ENCODE data around the gene ITGA5. TPM values are rescaled to one million over a fixed set of nuclear protein-coding genes. Genes with fewer than 3 reads are reported as not detected.

Gene ITGA5
- total RNA-seq, 1 experiment from 2014 or later, result 12.2 TPM

- Histone ChIP-seq H4K20me1 (ENCODE audit: control insufficient read depth, insufficient read depth, insufficient read length) (no peaks in the 10 kb centered on the region), H3K27ac (ENCODE audit: insufficient read length, low read depth, low read length) (no peak overlapping the region), H3T11ph (ENCODE audit: low read length) (no peak overlapping the region), H4K8ac (replicated peaks; ENCODE audit: insufficient read length, low read depth, low read length) (no peak overlapping the region), H3K23me2 (ENCODE audit: insufficient read length, low read depth, low read length, poor library complexity, severe bottlenecking) (no peaks in the 10 kb centered on the region), H3K4ac (ENCODE audit: low read depth, low read length) (no peak overlapping the region), H3K4me1 (ENCODE audit: insufficient read depth, low read length) (peaks cover 14% of the 10 kb centered on the region; the same call in 1 of the 2 replicates), H2BK15ac (ENCODE audit: low read depth, low read length) (no peak overlapping the region), H2BK5ac (ENCODE audit: insufficient read length, low read length) (no peak overlapping the region), H4K5ac (ENCODE audit: insufficient read length, low read depth, low read length) (no peak overlapping the region), H3K18ac (ENCODE audit: insufficient read length, low read depth, low read length) (no peak overlapping the region), H2AFZ (ENCODE audit: low read length) (no peak overlapping the region), H4K91ac (ENCODE audit: insufficient read length, low read depth, low read length) (no peak overlapping the region), H3K23ac (ENCODE audit: insufficient read length, low read depth, low read length) (no peak overlapping the region), H2AK5ac (ENCODE audit: insufficient read length, low read length) (no peak overlapping the region), H3K9ac (ENCODE audit: extremely low read depth, insufficient read length, low read length) (no peak overlapping the region), H3K4me2 (ENCODE audit: insufficient read depth, insufficient read length, low read length) (no peak overlapping the region), H3K14ac (ENCODE audit: insufficient read depth, low read length) (no peak overlapping the region), H3K9me3 (ENCODE audit: control insufficient read depth, low read depth, low read length) (no peaks in the 10 kb centered on the region), H3K27me3 (ENCODE audit: insufficient read depth, low read length) (peaks cover 3% of the 10 kb centered on the region; the same call in 1 of the 2 replicates), H2BK20ac (ENCODE audit: low read depth, low read length, poor library complexity, severe bottlenecking) (no peak overlapping the region), H3K79me2 (ENCODE audit: insufficient read depth, low read length) (no peaks in the 10 kb centered on the region), H2BK12ac (ENCODE audit: insufficient read length, low read depth, low read length) (no peak overlapping the region), H3K56ac (ENCODE audit: insufficient read length, low read depth, low read length) (no peak overlapping the region), H3K79me1 (ENCODE audit: insufficient read depth, low read depth, low read length, poor library complexity, severe bottlenecking) (no peaks in the 10 kb centered on the region), H2BK120ac (ENCODE audit: low read depth, low read length, poor library complexity, severe bottlenecking) (no peak overlapping the region)
- Mint-ChIP-seq H3K4me3 (peak overlapping the region in 1 of 2 experiments; percentile 38; a peak in 1 of 5 replicates), H3K27me3 (ENCODE audit: low read depth) (peaks cover 89% of the 10 kb centered on the region), H3K27ac (no peak overlapping the region), H3K4me1 (peaks cover 31 to 53% of the 10 kb centered on the region in 2 experiments), H3K36me3 (ENCODE audit: insufficient read depth in 1 of 3, low read depth in 3 of 3) (no peaks in the 10 kb centered on the region), H3K9me3 (peaks cover 3 to 7% of the 10 kb centered on the region in 2 experiments; a peak in 3 of 5 replicates)
- no peak for TF ChIP-seq CTCF (conservative IDR thresholded peaks at IDR 0.05)
- no peak for DNase-seq
- WGBS (ENCODE audit: extremely low coverage, insufficient read length, low lambda C conversion rate), result no CpG with 5 or more reads among the region's 5 CpGs
Observed at GRCh38 chr12:54430471-54431069, 11.5 kb upstream of the ITGA5 start.
